ENCODE data around the gene TMEM201.

- TF ChIP-seq CTCF (IDR thresholded peaks at IDR 0.05) (no peak), EP300 (IDR thresholded peaks at IDR 0.05) (no peak), PHF8 (IDR thresholded peaks at IDR 0.05; ENCODE audit: borderline replicate concordance, low read depth) (no peak), TP53 (CRISPR knock-in tag; IDR thresholded peaks at IDR 0.05) (no peak), RARB (CRISPR knock-in tag; IDR thresholded peaks at IDR 0.05) (no peak)
Measured at GRCh38 chr1:9600861-9601834, 12.4 kb downstream of the TMEM201 start.

Data from A549 (cell line).